SK-N-SH (cell line): Measurements from ENCODE around the gene PRR33. TPM values are rescaled to one million over a fixed set of nuclear protein-coding genes. Genes with fewer than 3 reads are reported as not detected.
A peak's percentile ranks its signal among the peaks of the same experiment; 100 is the strongest.

ENCODE experiments used
- CTCF ChIA-PET: fragments of 300-600, 350-600 bp; formaldehyde crosslinking; extraction: SDS; loops from one replicate; lab custom pipeline; 2021; lab: Yijun Ruan, JAX
- POLR2A ChIA-PET: fragments of 350-600 bp; sonication (Branson Sonifier 250); formaldehyde crosslinking; extraction: SDS; loops from one replicate; lab custom pipeline; 2020; ENCODE audit warnings: antibody characterized with exemption, inconsistent platforms; lab: Yijun Ruan, JAX
- DNase-seq: peaks from one replicate; pipeline ENCODE4 v3.0.0; 2012
- H2AFZ ChIP-seq: fragments of 200-600 bp; sonication (generic); 2 replicates; pipeline ENCODE4 v1.8.1; 2016; ENCODE audit warnings: antibody characterized with exemption, mild to moderate bottlenecking, low read depth
- H3F3A ChIP-seq: fragments of 200-600 bp; sonication (generic); replicated peaks from 2 replicates; pipeline ENCODE3; 2016; ENCODE audit warnings: antibody characterized with exemption, mild to moderate bottlenecking; ENCODE audit not compliant: insufficient read depth
- H3K27ac ChIP-seq, 2 experiments: fragments of 200-500 bp in 1 of 2; fragments of 200-600 bp in 1 of 2; sonication (Bioruptor generic) in 1 of 2; sonication (generic), shearing (Covaris generic) in 1 of 2; 2 replicates each; pipeline versions ENCODE4 v1.5.1 to v1.6.1; 2014 to 2016; ENCODE audit warnings: low read depth in 2 of 2, inconsistent platforms in 1 of 2, low read length in 1 of 2, mild to moderate bottlenecking in 1 of 2, mixed read lengths in 1 of 2
- H3K27me3 ChIP-seq: fragments of 200-600 bp; sonication (generic), shearing (Covaris generic); 2 replicates; pipeline ENCODE4 v1.6.1; 2016; ENCODE audit warnings: mixed run types; ENCODE audit not compliant: insufficient read depth
- H3K36me3 ChIP-seq, 2 experiments: fragments of 200-500 bp in 1 of 2; fragments of 200-600 bp in 1 of 2; sonication (Bioruptor generic) in 1 of 2; sonication (generic) in 1 of 2; replicated peaks in 1 of 2; 2 replicates each; pipeline versions ENCODE3 to v1.5.1; 2014 to 2016; ENCODE audit warnings: low read length in 1 of 2, mild to moderate bottlenecking in 1 of 2; ENCODE audit not compliant: insufficient read depth in 2 of 2, control insufficient read depth in 1 of 2
- H3K4me1 ChIP-seq, 2 experiments: fragments of 200-500 bp in 1 of 2; fragments of 200-600 bp in 1 of 2; sonication (Bioruptor generic) in 1 of 2; sonication (generic), shearing (Covaris generic) in 1 of 2; 2 replicates each; pipeline versions ENCODE4 v1.5.1 to v1.6.1; 2014 to 2016; ENCODE audit warnings: low read depth in 1 of 2, low read length in 1 of 2, mixed run types in 1 of 2; ENCODE audit not compliant: insufficient read depth in 2 of 2, control insufficient read depth in 1 of 2
- H3K4me2 ChIP-seq: fragments of 200-600 bp; sonication (generic), shearing (Covaris generic); 2 replicates; pipeline ENCODE4 v1.6.1; 2017; ENCODE audit warnings: mixed run types
- H3K4me3 ChIP-seq, 2 experiments: fragments of 200-500 bp in 1 of 2; fragments of 200-600 bp in 1 of 2; sonication (Bioruptor generic) in 1 of 2; sonication (generic), shearing (Covaris generic) in 1 of 2; 2 replicates each; pipeline versions ENCODE4 v1.5.1 to v1.8.1; 2014 to 2016; ENCODE audit warnings: low read depth in 2 of 2, inconsistent platforms in 1 of 2, low read length in 1 of 2, mild to moderate bottlenecking in 1 of 2, mixed read lengths in 1 of 2, moderate library complexity in 1 of 2
- H3K79me2 ChIP-seq: fragments of 200-600 bp; sonication (generic); 2 replicates; pipeline ENCODE4 v1.8.1; 2017; ENCODE audit warnings: mild to moderate bottlenecking; ENCODE audit not compliant: insufficient read depth
- H3K9ac ChIP-seq: fragments of 200-600 bp; sonication (generic); 2 replicates; pipeline ENCODE4 v1.6.1; 2017; ENCODE audit warnings: mixed run types
- H3K9me2 ChIP-seq: fragments of 200-600 bp; sonication (generic); 2 replicates; pipeline ENCODE4 v1.6.1; 2017; ENCODE audit warnings: mixed run types
- H3K9me3 ChIP-seq: fragments of 200-600 bp; sonication (generic); 2 replicates; pipeline ENCODE4 v1.6.1; 2017; ENCODE audit warnings: mixed run types, mild to moderate bottlenecking, moderate library complexity
- H4K20me1 ChIP-seq: fragments of 200-600 bp; sonication (generic); 2 replicates; pipeline ENCODE4 v1.6.1; 2017; ENCODE audit warnings: mild to moderate bottlenecking, mixed run types; ENCODE audit not compliant: insufficient read depth
- ELF1 ChIP-seq: IDR thresholded peaks from 2 replicates; pipeline ENCODE4 v1.4.0; 2012
- FOXJ3 ChIP-seq: sonication (generic); formaldehyde crosslinking; IDR thresholded peaks from 2 replicates; pipeline ENCODE4 v1.5.1; 2020; ENCODE audit warnings: mild to moderate bottlenecking, missing genetic modification reagents
- IRF3 ChIP-seq: fragments of 150-350 bp; IDR thresholded peaks from 2 replicates; pipeline ENCODE4 v1.6.1; 2016; ENCODE audit warnings: mild to moderate bottlenecking, low read depth, low read length
- MAX ChIP-seq: IDR thresholded peaks from 2 replicates; pipeline ENCODE4 v1.4.0; 2012; ENCODE audit warnings: low read depth
- MXI1 ChIP-seq: IDR thresholded peaks from 2 replicates; pipeline ENCODE4 v1.6.1; 2012; ENCODE audit warnings: mild to moderate bottlenecking, low read depth, low read length, improper control_type of control experiment
- NFIC ChIP-seq: IDR thresholded peaks from 2 replicates; pipeline ENCODE4 v1.4.0; 2012; ENCODE audit warnings: borderline replicate concordance
- PBX3 ChIP-seq: IDR thresholded peaks from 2 replicates; pipeline ENCODE4; 2012
- RAD21 ChIP-seq: IDR thresholded peaks from 2 replicates; pipeline ENCODE4 v1.6.1; 2012; ENCODE audit warnings: mild to moderate bottlenecking, low read length
- REST ChIP-seq: IDR thresholded peaks from 2 replicates; pipeline ENCODE4 v1.6.1; 2012; ENCODE audit warnings: mild to moderate bottlenecking, low read depth, low read length, moderate library complexity
- RXRA ChIP-seq: IDR thresholded peaks from 2 replicates; pipeline ENCODE4 v1.4.0; 2012; ENCODE audit warnings: low read depth, mild to moderate bottlenecking, borderline replicate concordance
- SMC3 ChIP-seq: IDR thresholded peaks from 2 replicates; pipeline ENCODE4 v1.6.1; 2012; ENCODE audit warnings: low read depth, low read length, improper control_type of control experiment
- YY1 ChIP-seq: IDR thresholded peaks from 2 replicates; pipeline ENCODE4 v1.4.0; 2012; ENCODE audit warnings: low read depth, mild to moderate bottlenecking
- WGBS: methylation state at CpG from one replicate; pipeline ENCODE4 v1.1.6; 2017; ENCODE audit warnings: low lambda C conversion rate; 5-methylcytosine and 5-hydroxymethylcytosine counted together
- polyA plus RNA-seq, 3 experiments: library from polyadenylated mRNA; depleted of rRNA; stranded (reverse); fragments of >200 nt; gene quantifications; 2 replicates each; pipeline ENCODE4 v1.2.3, GENCODE V29; 2012

The PRR33 gene
- polyA plus RNA-seq, 1 of the 3 experiments (the other 2 are of a cell fraction) = not detected

GRCh38 chr11:1884303-1884700 is 7.4 kb downstream of the PRR33 start (continued):
- TF ChIP-seq MXI1 (no peak), ELF1 (no peak), PBX3 (no peak), YY1 (no peak), IRF3 (no peak), NFIC (no peak), REST (no peak)

- CTCF ChIA-PET = interaction anchor here (0.7 to 4.8 kb wide), 36 partner anchors 8 to 309 kb away, joined by 3 to 179 read pairs (median 14); partner anchors contain the start of genes H19, MRPL23, PRR33 and SYT8
- Histone ChIP-seq H3K27me3 (no peaks in the 10 kb centered on the region), H3K79me2 (no peaks in the 10 kb centered on the region), H4K20me1 (no peaks in the 10 kb centered on the region), H3K9ac (no peak overlapping the region), H3K4me1 (peaks cover 0 to 13% of the 10 kb centered on the region in 2 experiments; a peak in 1 of 4 replicates), H3K9me3 (no peaks in the 10 kb centered on the region), H3K36me3 (no peaks in the 10 kb centered on the region), H3F3A (no peaks in the 10 kb centered on the region), H3K4me3 (no peak overlapping the region), H2AFZ (no peak overlapping the region), H3K27ac (peak overlapping the region in 1 of 2 experiments; percentile 20; a peak in 1 of 4 replicates), H3K9me2 (no peaks in the 10 kb centered on the region), H3K4me2 (no peak overlapping the region)
- WGBS = 62% methylated on average over 13 of the region's 14 CpGs
- peak; percentile 27 for DNase-seq
- POLR2A ChIA-PET = interaction anchor here (1.1 to 3.3 kb wide), 6 partner anchors 12 to 113 kb away, joined by 3 to 20 read pairs (median 9); partner anchors contain the start of gene H19
- no peak for TF ChIP-seq MAX
- no peak for TF ChIP-seq RAD21
- no peak for TF ChIP-seq IRF3
- TF ChIP-seq FOXJ3 (CRISPR knock-in tag) = no peak
- no peak for TF ChIP-seq SMC3
- TF ChIP-seq MXI1 = no peak
- TF ChIP-seq RXRA = no peak
- no peak for TF ChIP-seq ELF1
- TF ChIP-seq YY1 = no peak
These were observed 8.1 kb downstream of the PRR33 start for GRCh38 chr11:1883346-1884302.
